A549 treated with Hydrocortisone at 1 μM for 4 hours (cell line): ENCODE results near the gene SCMH1. TPM values are rescaled to one million over a fixed set of nuclear protein-coding genes. Genes with fewer than 3 reads are reported as not detected.

Experiments
- total RNA-seq: library from RNA; stranded (reverse); fragments of 200-300 nt; extraction: Qiagen RNA extraction; gene quantifications from 5 replicates; pipeline ENCODE4 v1.2.3, GENCODE V29; 2022

The SCMH1 gene
- total RNA-seq: 10.6 to 14.4 TPM (median 13.0 TPM) in 5 replicates

GRCh38 chr1:41241749-41242341, at the start of gene SCMH1:
Gene SCMH1, minus strand, starts transcription at chr1:41242306. Its CDS starts 56,173 bp downstream, at chr1:41186133.

GRCh38 chr1:41021526-41022308, 220.4 kb downstream of the SCMH1 start, which contains the start of gene SLFNL1:
Gene SLFNL1, minus strand, starts transcription at chr1:41021725. Its CDS starts 1,065 bp downstream, at chr1:41020660.

GRCh38 chr1:40979241-40980067, 262.7 kb downstream of the SCMH1 start, which contains the start of gene CTPS1:
Gene CTPS1, plus strand, starts transcription at chr1:40979696. Its CDS starts 3,595 bp downstream, at chr1:40983291.

Other genes starting within 250 kb of the SCMH1 start
- 0.02 to 0.06 TPM (median 0.05 TPM) in 3 of 5 replicates, not detected in the others for gene SLFNL1, start 220.6 kb downstream of the SCMH1 start, total RNA-seq
- 0.46 to 1.1 TPM (median 0.82 TPM) in 5 replicates for gene FOXO6, start 119.1 kb upstream of the SCMH1 start, total RNA-seq
- 38.5 to 44.9 TPM (median 38.9 TPM) in 5 replicates for gene EDN2, start 242.4 kb upstream of the SCMH1 start, total RNA-seq